Panc1 (cell line): ENCODE results near the gene PIP5K1C. TPM values are rescaled to one million over a fixed set of nuclear protein-coding genes. Genes with fewer than 3 reads are reported as not detected.

Experiments
- ATAC-seq: fragments of 200-7000 bp; cut with Tn5 transposase; 2 replicates; pipeline ENCODE4 v1.9.1; 2020; ENCODE audit warnings: mild to moderate bottlenecking, moderate library complexity
- BruUV-seq: library from RNA; stranded (reverse); fragments of 400-500 nt; replicated peaks from 2 replicates; lab custom pipeline; 2021; lab: Mats Ljungman, UMichigan
- CTCF ChIA-PET: fragments of 300-600 bp; sonication (Branson Sonifier 250); formaldehyde crosslinking; loops from one replicate; lab custom pipeline; 2022; ENCODE audit warnings: antibody characterized with exemption; lab: Charles Lee
- POLR2A ChIA-PET: fragments of 300-600 bp; sonication (Branson Sonifier 250); formaldehyde crosslinking; loops from one replicate; lab custom pipeline; 2022; ENCODE audit warnings: antibody characterized with exemption; lab: Charles Lee
- DNase-seq: peaks from one replicate; pipeline ENCODE4 v3.0.0-alpha.2; 2010; ENCODE audit warnings: low read depth, low spot score
- H3K27ac ChIP-seq: 2 replicates; pipeline ENCODE4 v1.5.1; 2011; ENCODE audit warnings: mild to moderate bottlenecking, low read length, inconsistent platforms
- H3K27me3 ChIP-seq: fragments of 200-500 bp; sonication (Bioruptor generic); 2 replicates; pipeline ENCODE4 v1.6.0; 2014; ENCODE audit warnings: low read length, inconsistent platforms; ENCODE audit not compliant: control insufficient read depth, insufficient read depth
- H3K36me3 ChIP-seq: fragments of 200-500 bp; sonication (Bioruptor generic); 2 replicates; pipeline ENCODE4 v1.5.1; 2014; ENCODE audit warnings: inconsistent platforms, mild to moderate bottlenecking, low read length, moderate library complexity; ENCODE audit not compliant: control insufficient read depth, insufficient read depth
- H3K4me1 ChIP-seq: 2 replicates; pipeline ENCODE4 v1.5.1; 2011; ENCODE audit warnings: inconsistent platforms, mild to moderate bottlenecking, low read length, moderate library complexity; ENCODE audit not compliant: control insufficient read depth, insufficient read depth
- H3K4me3 ChIP-seq, 2 experiments: 2 replicates each; pipeline ENCODE4 v1.5.1; 2011 to 2012; ENCODE audit warnings: low read depth in 2 of 2, low read length in 2 of 2, mild to moderate bottlenecking in 2 of 2, inconsistent platforms in 1 of 2, moderate library complexity in 1 of 2
- H3K9me3 ChIP-seq: fragments of 200-500 bp; sonication (Bioruptor generic); 2 replicates; pipeline ENCODE4 v1.5.1; 2014; ENCODE audit warnings: low read depth, mild to moderate bottlenecking, inconsistent platforms, low read length, moderate library complexity; ENCODE audit not compliant: control insufficient read depth, insufficient read depth
- POLR2AphosphoS5 ChIP-seq: IDR thresholded peaks from 2 replicates; pipeline ENCODE4 v1.6.1; 2012; ENCODE audit warnings: mild to moderate bottlenecking, low read depth, low read length, moderate library complexity
- SIN3A ChIP-seq: IDR thresholded peaks from 2 replicates; pipeline ENCODE4 v1.6.1; 2012; ENCODE audit warnings: low read depth, mild to moderate bottlenecking, low read length, moderate library complexity, borderline replicate concordance; ENCODE audit not compliant: insufficient read depth
- TCF7L2 ChIP-seq: IDR thresholded peaks from 2 replicates; pipeline ENCODE4 v1.6.1; 2011; ENCODE audit warnings: mild to moderate bottlenecking, low read depth, low read length, inconsistent platforms
- in situ Hi-C: cut with HindIII; loops from 2 replicates; pipeline ENCODE4 v1.10.0; 2016; ENCODE audit warnings: low sequenced_read_pairs, low pct_unique_long_range_greater_than_20kb
- intact Hi-C: fragments of 100-400 bp; cut with micrococcal nuclease; formaldehyde crosslinking; loops from one replicate; pipeline ENCODE4 v1.10.0; 2022; ENCODE audit not compliant: unreplicated experiment
- total RNA-seq: library from RNA; stranded (reverse); gene quantifications from one replicate; pipeline ENCODE4 v1.2.1, GENCODE V29; 2021; ENCODE audit not compliant: unreplicated experiment
- TF ChIP-seq, protein P1 (sequence below): fragments of 450-650 bp; IDR thresholded peaks from 2 replicates; pipeline ENCODE4 v1.5.1; 2017; ENCODE audit warnings: mild to moderate bottlenecking
- TF ChIP-seq, protein P2 (sequence below), 2 experiments: IDR thresholded peaks; 2 replicates each; pipeline ENCODE4 v1.6.1; 2011 to 2012; ENCODE audit warnings: low read depth in 2 of 2, control low read depth in 1 of 2, low read length in 1 of 2, mild to moderate bottlenecking in 1 of 2, moderate library complexity in 1 of 2; ENCODE audit not compliant: insufficient read depth in 1 of 2

Gene PIP5K1C
- total RNA-seq, 1 experiment from 2014 or later = 30.6 TPM

DNA sequence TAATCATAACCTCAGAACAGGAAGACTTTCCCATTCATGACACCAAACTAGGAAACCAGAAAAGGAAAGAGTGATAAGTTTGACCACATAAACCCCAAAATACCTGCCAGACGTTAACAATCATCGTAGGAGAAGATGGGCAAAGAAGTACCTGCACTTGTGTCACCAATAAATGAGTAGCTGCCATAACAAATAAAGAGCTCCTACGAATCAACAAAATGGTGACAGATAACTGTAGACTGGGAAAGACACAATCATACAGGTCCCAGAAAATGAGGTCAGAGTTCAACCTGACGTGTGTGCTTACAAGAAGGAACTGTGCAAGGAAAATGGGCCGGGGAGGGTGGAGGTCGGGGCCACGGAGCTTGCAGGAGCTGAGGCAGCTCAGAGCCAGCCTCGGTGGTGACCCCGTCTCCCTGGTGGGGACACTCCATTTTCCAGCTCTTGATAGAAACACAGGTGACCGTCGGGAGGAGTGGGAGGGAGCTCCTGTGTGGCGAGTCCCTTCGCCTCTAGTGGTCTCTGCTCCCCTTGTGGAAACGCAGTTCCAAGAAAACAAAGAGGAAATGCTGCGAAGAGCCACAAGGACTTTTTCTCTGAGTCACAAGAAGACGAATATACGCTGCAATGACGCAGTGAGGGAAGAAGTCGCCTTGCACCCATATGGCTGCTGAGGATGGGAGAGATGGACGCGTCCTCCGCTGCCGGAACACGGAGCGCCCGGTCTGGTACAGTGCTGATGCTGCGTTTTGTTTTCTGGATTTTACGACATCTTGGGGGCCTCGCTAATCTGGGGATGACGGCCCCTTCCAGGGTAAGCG lies 9.5 kb downstream of the PIP5K1C start:
- intact Hi-C loops (no loop called here), in situ Hi-C loops (no loop called here)
- no peak overlapping the region for H3K4me3 ChIP-seq
- H3K27me3 ChIP-seq = no peaks in the 10 kb centered on the region
- H3K36me3 ChIP-seq = no peaks in the 10 kb centered on the region
- no peak overlapping the region for H3K27ac ChIP-seq
- ChIA-PET CTCF (no interaction called here), POLR2A (no interaction called here)
- no peaks in the 10 kb centered on the region for H3K9me3 ChIP-seq
- BruUV-seq = no TSS peak
- no peak for TF ChIP-seq POLR2AphosphoS5
- TF ChIP-seq, protein P1, sequence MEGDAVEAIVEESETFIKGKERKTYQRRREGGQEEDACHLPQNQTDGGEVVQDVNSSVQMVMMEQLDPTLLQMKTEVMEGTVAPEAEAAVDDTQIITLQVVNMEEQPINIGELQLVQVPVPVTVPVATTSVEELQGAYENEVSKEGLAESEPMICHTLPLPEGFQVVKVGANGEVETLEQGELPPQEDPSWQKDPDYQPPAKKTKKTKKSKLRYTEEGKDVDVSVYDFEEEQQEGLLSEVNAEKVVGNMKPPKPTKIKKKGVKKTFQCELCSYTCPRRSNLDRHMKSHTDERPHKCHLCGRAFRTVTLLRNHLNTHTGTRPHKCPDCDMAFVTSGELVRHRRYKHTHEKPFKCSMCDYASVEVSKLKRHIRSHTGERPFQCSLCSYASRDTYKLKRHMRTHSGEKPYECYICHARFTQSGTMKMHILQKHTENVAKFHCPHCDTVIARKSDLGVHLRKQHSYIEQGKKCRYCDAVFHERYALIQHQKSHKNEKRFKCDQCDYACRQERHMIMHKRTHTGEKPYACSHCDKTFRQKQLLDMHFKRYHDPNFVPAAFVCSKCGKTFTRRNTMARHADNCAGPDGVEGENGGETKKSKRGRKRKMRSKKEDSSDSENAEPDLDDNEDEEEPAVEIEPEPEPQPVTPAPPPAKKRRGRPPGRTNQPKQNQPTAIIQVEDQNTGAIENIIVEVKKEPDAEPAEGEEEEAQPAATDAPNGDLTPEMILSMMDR = no peak
- no peak for DNase-seq
- no peak for ATAC-seq
- H3K4me1 ChIP-seq = no peaks in the 10 kb centered on the region; the same call in 1 of the 2 replicates

DNA sequence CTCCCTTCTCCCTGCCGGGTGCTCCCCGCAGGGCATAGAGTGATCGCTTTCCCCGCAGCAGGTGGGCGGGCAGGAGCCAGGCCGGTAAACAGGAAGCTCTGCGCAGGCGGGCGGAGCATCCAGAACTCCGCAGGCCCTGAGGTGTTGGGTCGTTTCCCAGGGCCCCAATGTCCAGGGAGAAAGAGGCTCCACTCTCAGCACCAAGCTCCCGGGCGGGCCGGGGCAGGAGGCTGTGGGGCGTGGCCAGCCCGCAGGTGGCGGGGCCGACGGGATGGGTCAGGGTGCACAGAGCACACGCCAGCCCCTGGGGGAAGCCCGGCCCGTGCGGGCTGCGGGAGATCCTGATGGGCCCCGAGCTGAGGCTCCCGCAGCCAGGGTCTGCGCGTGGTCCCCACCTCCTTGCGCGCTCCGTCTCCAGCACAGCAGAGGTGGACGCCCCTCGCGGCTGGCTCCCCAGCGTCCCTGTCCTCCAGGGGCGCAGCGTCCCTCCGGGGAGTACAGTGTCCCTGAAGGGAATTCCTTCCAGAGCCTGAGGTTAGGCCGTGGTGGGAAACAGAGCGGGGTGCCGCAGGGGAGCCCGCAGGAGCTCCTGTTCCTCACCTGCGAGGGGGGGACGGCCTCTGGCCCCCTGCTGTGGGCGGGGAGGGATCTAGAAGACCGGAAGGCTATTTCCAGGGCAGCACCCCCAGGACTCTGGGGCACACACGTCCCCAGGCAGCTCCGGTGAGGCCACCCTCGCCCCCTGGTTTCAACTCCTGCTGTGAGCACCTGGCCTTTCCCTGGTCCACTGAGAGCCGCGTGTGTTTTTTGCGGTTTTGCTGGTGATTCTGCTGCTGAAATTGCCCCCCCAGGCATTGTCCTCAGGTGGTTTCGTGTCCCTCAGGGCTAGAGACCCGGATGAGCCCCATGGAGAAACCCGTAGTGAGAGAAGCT lies 12.2 kb downstream of the PIP5K1C start:
- no peaks in the 10 kb centered on the region for H3K36me3 ChIP-seq
- H3K4me3 ChIP-seq = no peak overlapping the region
- BruUV-seq = no TSS peak
- in situ Hi-C loops (no loop called here), intact Hi-C loops (no loop called here)
- DNase-seq (no peak), ATAC-seq (peak; percentile 72)
- no peaks in the 10 kb centered on the region; the same call in 1 of the 2 replicates for H3K4me1 ChIP-seq
- H3K27me3 ChIP-seq = no peaks in the 10 kb centered on the region
- ChIA-PET CTCF (no interaction called here), POLR2A (no interaction called here)
- TF ChIP-seq, protein P2, sequence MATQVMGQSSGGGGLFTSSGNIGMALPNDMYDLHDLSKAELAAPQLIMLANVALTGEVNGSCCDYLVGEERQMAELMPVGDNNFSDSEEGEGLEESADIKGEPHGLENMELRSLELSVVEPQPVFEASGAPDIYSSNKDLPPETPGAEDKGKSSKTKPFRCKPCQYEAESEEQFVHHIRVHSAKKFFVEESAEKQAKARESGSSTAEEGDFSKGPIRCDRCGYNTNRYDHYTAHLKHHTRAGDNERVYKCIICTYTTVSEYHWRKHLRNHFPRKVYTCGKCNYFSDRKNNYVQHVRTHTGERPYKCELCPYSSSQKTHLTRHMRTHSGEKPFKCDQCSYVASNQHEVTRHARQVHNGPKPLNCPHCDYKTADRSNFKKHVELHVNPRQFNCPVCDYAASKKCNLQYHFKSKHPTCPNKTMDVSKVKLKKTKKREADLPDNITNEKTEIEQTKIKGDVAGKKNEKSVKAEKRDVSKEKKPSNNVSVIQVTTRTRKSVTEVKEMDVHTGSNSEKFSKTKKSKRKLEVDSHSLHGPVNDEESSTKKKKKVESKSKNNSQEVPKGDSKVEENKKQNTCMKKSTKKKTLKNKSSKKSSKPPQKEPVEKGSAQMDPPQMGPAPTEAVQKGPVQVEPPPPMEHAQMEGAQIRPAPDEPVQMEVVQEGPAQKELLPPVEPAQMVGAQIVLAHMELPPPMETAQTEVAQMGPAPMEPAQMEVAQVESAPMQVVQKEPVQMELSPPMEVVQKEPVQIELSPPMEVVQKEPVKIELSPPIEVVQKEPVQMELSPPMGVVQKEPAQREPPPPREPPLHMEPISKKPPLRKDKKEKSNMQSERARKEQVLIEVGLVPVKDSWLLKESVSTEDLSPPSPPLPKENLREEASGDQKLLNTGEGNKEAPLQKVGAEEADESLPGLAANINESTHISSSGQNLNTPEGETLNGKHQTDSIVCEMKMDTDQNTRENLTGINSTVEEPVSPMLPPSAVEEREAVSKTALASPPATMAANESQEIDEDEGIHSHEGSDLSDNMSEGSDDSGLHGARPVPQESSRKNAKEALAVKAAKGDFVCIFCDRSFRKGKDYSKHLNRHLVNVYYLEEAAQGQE (IDR thresholded peaks at IDR 0.05; ENCODE audit: insufficient read depth in 1 of 2, low read depth in 2 of 2, low read length in 1 of 2) = no peak
- TF ChIP-seq POLR2AphosphoS5 = no peak
- H3K27ac ChIP-seq = no peak overlapping the region
- no peaks in the 10 kb centered on the region for H3K9me3 ChIP-seq

DNA sequence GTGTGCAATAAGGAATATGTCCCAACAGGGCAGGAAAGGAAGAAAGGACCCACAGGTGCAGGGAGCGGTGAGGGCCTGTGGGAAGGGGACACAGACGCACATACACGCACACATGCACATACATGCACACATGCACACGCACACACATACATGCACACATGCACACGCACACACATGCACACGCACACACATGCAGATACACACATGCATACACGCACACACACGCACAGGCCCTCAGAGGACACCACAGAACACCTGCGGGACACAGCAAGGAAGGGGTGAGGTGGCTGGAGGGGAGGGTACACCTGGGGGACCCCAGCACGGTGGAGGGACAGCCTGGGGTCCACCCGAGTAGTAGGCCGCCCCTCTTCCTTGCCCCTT lies 12.9 kb downstream of the PIP5K1C start:
- intact Hi-C loops = no loop called here
- no TSS peak for BruUV-seq
- in situ Hi-C loops = no loop called here
- ATAC-seq (no peak), DNase-seq (no peak)
- Histone ChIP-seq H3K4me3 (no peak overlapping the region), H3K27ac (no peak overlapping the region), H3K36me3 (no peaks in the 10 kb centered on the region), H3K9me3 (no peaks in the 10 kb centered on the region), H3K4me1 (no peaks in the 10 kb centered on the region; the same call in 1 of the 2 replicates), H3K27me3 (no peaks in the 10 kb centered on the region)
- POLR2A ChIA-PET = no interaction called here
- CTCF ChIA-PET = no interaction called here
- TF ChIP-seq, protein P2 (IDR thresholded peaks at IDR 0.05; ENCODE audit: insufficient read depth in 1 of 2, low read depth in 2 of 2, low read length in 1 of 2) = no peak
- no peak for TF ChIP-seq SIN3A
- TF ChIP-seq, protein P1 = no peak
- no peak for TF ChIP-seq POLR2AphosphoS5
- TF ChIP-seq TCF7L2 = no peak
